ENCODE results near the gene GEMIN4. TPM values are rescaled to one million over a fixed set of nuclear protein-coding genes. Genes with fewer than 3 reads are reported as not detected.
"Not testable (repeated sequence)": the region's sequence is repeated elsewhere in the genome, so short reads cannot be mapped to it uniquely, and the experiment has no call there.

GEMIN4 gene
- total RNA-seq, 4 donors from 2014 or later: 9.7 to 29.0 (median 17.0) TPM

GRCh38 chr17:704111-704864, 47.8 kb downstream of the GEMIN4 start:
- Histone ChIP-seq H3K27me3 (no peaks in the 10 kb centered on the region), H3K4me3 (no peak overlapping the region), H3K27ac (no peak overlapping the region), H3K36me3 (no peaks in the 10 kb centered on the region), H3K4me1 (no peaks in the 10 kb centered on the region), H3K9me3 (no peaks in the 10 kb centered on the region)
- no peak for TF ChIP-seq CTCF (IDR thresholded peaks at IDR 0.05)
- no peak for TF ChIP-seq POLR2A (IDR thresholded peaks at IDR 0.05)
- intact Hi-C loops (cut with DNase I; ENCODE audit: low total_unique reads): no loop called here
- no peak for DNase-seq

GRCh38 chr17:703081-703875, 48.8 kb downstream of the GEMIN4 start:
- Histone ChIP-seq H3K4me1 (no peaks in the 10 kb centered on the region), H3K4me3 (no peak overlapping the region), H3K36me3 (no peaks in the 10 kb centered on the region), H3K27ac (no peak overlapping the region), H3K9me3 (no peaks in the 10 kb centered on the region), H3K27me3 (no peaks in the 10 kb centered on the region)
- TF ChIP-seq CTCF (IDR thresholded peaks at IDR 0.05) (no peak), POLR2A (IDR thresholded peaks at IDR 0.05) (no peak)
- no peak for DNase-seq
- intact Hi-C loops (cut with DNase I; ENCODE audit: low total_unique reads): no loop called here

- no peaks in the 10 kb centered on the region for H3K36me3 ChIP-seq
- no peaks in the 10 kb centered on the region for H3K9me3 ChIP-seq
- DNase-seq: no peak
- H3K27me3 ChIP-seq: no peaks in the 10 kb centered on the region
- peak; percentile 69 to 73 (median 72) for TF ChIP-seq CTCF (IDR thresholded peaks at IDR 0.05)
- no peak for TF ChIP-seq POLR2A (IDR thresholded peaks at IDR 0.05)
- intact Hi-C loops (cut with DNase I; ENCODE audit: low total_unique reads): no loop called here
- no peak overlapping the region for H3K4me3 ChIP-seq
- H3K27ac ChIP-seq: no peak overlapping the region
- H3K4me1 ChIP-seq: no peaks in the 10 kb centered on the region
Measured at GRCh38 chr17:700504-701094, 51.5 kb downstream of the GEMIN4 start.

- Histone ChIP-seq H3K27ac (no peak overlapping the region), H3K4me3 (no peak overlapping the region), H3K36me3 (no peaks in the 10 kb centered on the region), H3K4me1 (no peaks in the 10 kb centered on the region), H3K9me3 (no peaks in the 10 kb centered on the region), H3K27me3 (no peaks in the 10 kb centered on the region)
- intact Hi-C loops (cut with DNase I; ENCODE audit: low total_unique reads): no loop called here
- TF ChIP-seq POLR2A (IDR thresholded peaks at IDR 0.05): no peak
- TF ChIP-seq CTCF (IDR thresholded peaks at IDR 0.05): no peak
- no peak for DNase-seq
Measured at GRCh38 chr17:699345-699744, 52.7 kb downstream of the GEMIN4 start.

GRCh38 chr17:698096-698495, 54.0 kb downstream of the GEMIN4 start:
- H3K36me3 ChIP-seq; H3K27ac ChIP-seq; H3K9me3 ChIP-seq; intact Hi-C loops (cut with DNase I; ENCODE audit: low total_unique reads); H3K4me3 ChIP-seq; DNase-seq; H3K4me1 ChIP-seq; H3K27me3 ChIP-seq: not testable (repeated sequence)

Measured in uterus (tissue), 4 donors.